Measurements from ENCODE around the gene C8G.
A peak's percentile ranks its signal among the peaks of the same experiment; 100 is the strongest.

Gene C8G

DNA sequence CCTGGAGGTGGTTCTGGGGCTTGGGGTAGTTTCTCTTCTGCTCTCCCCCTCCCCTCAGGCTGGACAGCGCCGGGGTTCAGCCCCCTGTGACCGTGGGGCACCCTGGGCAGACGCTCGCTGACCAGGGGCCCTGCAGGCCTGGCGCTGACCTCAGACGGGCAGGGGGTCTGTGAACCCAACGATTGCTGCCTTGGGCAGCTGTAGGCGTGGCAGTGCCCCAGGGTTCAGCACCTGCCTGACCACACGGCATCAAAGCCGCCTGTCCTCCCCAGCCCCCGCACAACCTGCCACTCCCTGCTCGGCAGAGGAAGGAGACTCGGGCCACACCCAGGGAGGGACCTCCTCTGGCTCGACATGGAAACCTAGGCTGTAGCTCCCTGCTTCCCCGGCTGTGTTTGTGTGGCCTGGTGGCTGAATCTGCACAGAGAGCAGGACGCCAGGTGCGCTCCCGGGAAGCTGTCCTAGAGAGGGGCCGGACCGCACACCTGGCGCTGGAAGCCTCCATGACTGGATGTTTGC lies 19.2 kb downstream of the C8G start:
- Histone ChIP-seq H3K4me1 (ENCODE audit: insufficient read depth, low read length) (peaks cover 9% of the 10 kb centered on the region), H3K4me3 (ENCODE audit: low read depth in 1 of 2, low read length in 2 of 2) (no peak overlapping the region), H4K20me1 (ENCODE audit: insufficient read depth, low read length) (no peaks in the 10 kb centered on the region), H3K36me3 (ENCODE audit: insufficient read depth, low read length) (no peaks in the 10 kb centered on the region), H3K9me3 (ENCODE audit: insufficient read depth, low read length, severe bottlenecking) (no peaks in the 10 kb centered on the region), H3K4me2 (ENCODE audit: insufficient read depth, low read length) (no peak overlapping the region), H3K9ac (ENCODE audit: low read depth, low read length) (no peak overlapping the region), H2AFZ (ENCODE audit: low read depth, low read length) (no peak overlapping the region), H3K79me2 (ENCODE audit: insufficient read depth, low read length) (no peaks in the 10 kb centered on the region), H3K27me3 (ENCODE audit: insufficient read depth, low read length, poor library complexity) (peaks cover 8% of the 10 kb centered on the region), H3K27ac (ENCODE audit: low read length) (no peak overlapping the region)
- TF ChIP-seq EZH2 (IDR thresholded peaks at IDR 0.05; ENCODE audit: borderline replicate concordance, low read depth, low read length, severe bottlenecking) = no peak
- TF ChIP-seq, protein P1, sequence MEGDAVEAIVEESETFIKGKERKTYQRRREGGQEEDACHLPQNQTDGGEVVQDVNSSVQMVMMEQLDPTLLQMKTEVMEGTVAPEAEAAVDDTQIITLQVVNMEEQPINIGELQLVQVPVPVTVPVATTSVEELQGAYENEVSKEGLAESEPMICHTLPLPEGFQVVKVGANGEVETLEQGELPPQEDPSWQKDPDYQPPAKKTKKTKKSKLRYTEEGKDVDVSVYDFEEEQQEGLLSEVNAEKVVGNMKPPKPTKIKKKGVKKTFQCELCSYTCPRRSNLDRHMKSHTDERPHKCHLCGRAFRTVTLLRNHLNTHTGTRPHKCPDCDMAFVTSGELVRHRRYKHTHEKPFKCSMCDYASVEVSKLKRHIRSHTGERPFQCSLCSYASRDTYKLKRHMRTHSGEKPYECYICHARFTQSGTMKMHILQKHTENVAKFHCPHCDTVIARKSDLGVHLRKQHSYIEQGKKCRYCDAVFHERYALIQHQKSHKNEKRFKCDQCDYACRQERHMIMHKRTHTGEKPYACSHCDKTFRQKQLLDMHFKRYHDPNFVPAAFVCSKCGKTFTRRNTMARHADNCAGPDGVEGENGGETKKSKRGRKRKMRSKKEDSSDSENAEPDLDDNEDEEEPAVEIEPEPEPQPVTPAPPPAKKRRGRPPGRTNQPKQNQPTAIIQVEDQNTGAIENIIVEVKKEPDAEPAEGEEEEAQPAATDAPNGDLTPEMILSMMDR (IDR thresholded peaks at IDR 0.05; ENCODE audit: borderline replicate concordance, extremely low read depth, low read length, poor library complexity, severe bottlenecking) = no peak
- ATAC-seq (ENCODE audit: insufficient read depth, low read depth) (no peak), DNase-seq (no peak)

DNA sequence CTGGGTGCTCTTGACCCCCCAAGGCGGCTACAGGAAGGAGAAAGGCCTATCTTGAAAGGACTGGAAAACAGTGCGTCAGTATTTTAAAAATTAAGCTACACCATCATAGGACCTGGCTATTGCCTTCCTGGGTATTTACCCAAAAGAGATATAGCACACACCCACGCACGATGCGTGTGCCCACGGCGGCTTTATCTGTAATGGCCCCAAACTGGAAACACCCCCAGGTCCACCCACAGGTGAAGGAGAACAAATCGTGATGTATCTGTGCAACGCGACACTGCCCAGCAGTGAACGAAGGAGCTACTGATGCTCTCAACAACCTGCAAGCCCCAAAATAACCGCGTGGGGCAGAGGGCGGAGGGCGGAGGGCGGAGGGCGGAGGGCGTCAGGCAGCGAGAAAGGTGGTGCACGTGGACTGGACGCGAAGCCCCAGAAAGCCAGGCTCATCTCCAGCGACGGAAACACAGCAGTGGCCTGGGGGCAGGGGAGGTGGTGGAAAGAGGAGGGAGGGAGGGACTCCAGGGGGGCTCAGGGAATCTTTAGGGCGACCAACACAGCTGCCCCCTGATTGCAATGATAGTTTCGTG lies 19.9 kb downstream of the C8G start:
- TF ChIP-seq, protein P1 (IDR thresholded peaks at IDR 0.05; ENCODE audit: borderline replicate concordance, extremely low read depth, low read length, poor library complexity, severe bottlenecking) = no peak
- no peak for TF ChIP-seq EZH2 (IDR thresholded peaks at IDR 0.05; ENCODE audit: borderline replicate concordance, low read depth, low read length, severe bottlenecking)
- no peak for DNase-seq
- Histone ChIP-seq H3K4me3 (ENCODE audit: low read depth in 1 of 2, low read length in 2 of 2) (no peak overlapping the region), H3K27ac (ENCODE audit: low read length) (no peak overlapping the region), H3K9ac (ENCODE audit: low read depth, low read length) (no peak overlapping the region), H3K4me2 (ENCODE audit: insufficient read depth, low read length) (no peak overlapping the region), H3K4me1 (ENCODE audit: insufficient read depth, low read length) (peaks cover 9% of the 10 kb centered on the region), H3K79me2 (ENCODE audit: insufficient read depth, low read length) (no peaks in the 10 kb centered on the region), H4K20me1 (ENCODE audit: insufficient read depth, low read length) (no peaks in the 10 kb centered on the region), H2AFZ (ENCODE audit: low read depth, low read length) (no peak overlapping the region), H3K36me3 (ENCODE audit: insufficient read depth, low read length) (no peaks in the 10 kb centered on the region), H3K9me3 (ENCODE audit: insufficient read depth, low read length, severe bottlenecking) (no peaks in the 10 kb centered on the region), H3K27me3 (ENCODE audit: insufficient read depth, low read length, poor library complexity) (peaks cover 8% of the 10 kb centered on the region)
- no peak for ATAC-seq (ENCODE audit: insufficient read depth, low read depth)

DNA sequence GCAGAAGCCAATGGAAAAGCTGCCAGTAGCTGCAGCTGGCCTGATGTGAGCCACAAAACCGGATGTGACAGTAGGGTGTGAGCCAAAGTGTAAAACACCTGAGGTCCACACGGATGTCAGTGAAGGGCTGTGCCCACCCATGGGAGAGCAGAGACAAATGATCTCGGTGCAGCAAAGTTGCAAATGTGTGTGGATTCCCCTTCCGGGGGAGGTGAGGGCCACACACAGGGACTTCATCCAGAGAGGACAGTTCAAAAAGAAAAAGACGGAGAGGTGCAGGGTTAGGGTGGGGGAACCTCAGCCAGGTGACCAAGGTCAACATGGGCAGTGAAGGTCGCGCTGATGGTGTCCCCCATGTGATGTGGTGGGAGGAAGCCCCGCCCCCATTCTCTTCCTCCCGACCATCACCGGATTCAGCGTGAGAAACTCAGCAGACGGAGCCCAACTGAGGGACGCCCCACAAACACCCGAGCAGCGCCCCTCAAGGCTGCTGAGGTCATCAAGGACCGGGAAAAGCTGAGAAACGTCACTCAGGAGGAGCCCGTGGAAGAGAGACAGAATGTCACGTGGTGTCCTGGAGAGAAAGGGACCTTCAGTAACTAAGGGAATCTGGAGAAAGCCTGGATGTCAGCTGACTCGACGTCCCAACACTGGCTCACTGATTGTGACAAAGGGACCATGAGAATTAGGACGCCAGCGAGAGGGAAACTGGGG lies 20.9 kb downstream of the C8G start:
- no peak overlapping the region for H3K27ac ChIP-seq (ENCODE audit: low read length)
- peak; percentile 54 for DNase-seq
- H2AFZ ChIP-seq (ENCODE audit: low read depth, low read length) = no peak overlapping the region

More for the DNA sequence above, 20.9 kb downstream of the C8G start:
- Histone ChIP-seq H3K4me1 (ENCODE audit: insufficient read depth, low read length) (peaks cover 9% of the 10 kb centered on the region), H3K4me3 (ENCODE audit: low read depth in 1 of 2, low read length in 2 of 2) (no peak overlapping the region), H3K36me3 (ENCODE audit: insufficient read depth, low read length) (no peaks in the 10 kb centered on the region), H3K9ac (ENCODE audit: low read depth, low read length) (no peak overlapping the region), H4K20me1 (ENCODE audit: insufficient read depth, low read length) (no peaks in the 10 kb centered on the region), H3K9me3 (ENCODE audit: insufficient read depth, low read length, severe bottlenecking) (no peaks in the 10 kb centered on the region), H3K79me2 (ENCODE audit: insufficient read depth, low read length) (no peaks in the 10 kb centered on the region), H3K27me3 (ENCODE audit: insufficient read depth, low read length, poor library complexity) (peaks cover 8% of the 10 kb centered on the region), H3K4me2 (ENCODE audit: insufficient read depth, low read length) (0 out of 2 replicates have a peak overlapping the region, but pooled peaks have one; percentile 12)
- peak; percentile 71 for ATAC-seq (ENCODE audit: insufficient read depth, low read depth)
- TF ChIP-seq EZH2 (IDR thresholded peaks at IDR 0.05; ENCODE audit: borderline replicate concordance, low read depth, low read length, severe bottlenecking) = no peak
- TF ChIP-seq, protein P1 (IDR thresholded peaks at IDR 0.05; ENCODE audit: borderline replicate concordance, extremely low read depth, low read length, poor library complexity, severe bottlenecking) = no peak
